ENCODE measurements around the gene VPS8. TPM values are rescaled to one million over a fixed set of nuclear protein-coding genes. Genes with fewer than 3 reads are reported as not detected.

The VPS8 gene
- total and polyA plus RNA-seq, 2 donors (not counting 1 experiment from before 2014, with no cell fraction given): 24.9 to 99.4 TPM

DNA sequence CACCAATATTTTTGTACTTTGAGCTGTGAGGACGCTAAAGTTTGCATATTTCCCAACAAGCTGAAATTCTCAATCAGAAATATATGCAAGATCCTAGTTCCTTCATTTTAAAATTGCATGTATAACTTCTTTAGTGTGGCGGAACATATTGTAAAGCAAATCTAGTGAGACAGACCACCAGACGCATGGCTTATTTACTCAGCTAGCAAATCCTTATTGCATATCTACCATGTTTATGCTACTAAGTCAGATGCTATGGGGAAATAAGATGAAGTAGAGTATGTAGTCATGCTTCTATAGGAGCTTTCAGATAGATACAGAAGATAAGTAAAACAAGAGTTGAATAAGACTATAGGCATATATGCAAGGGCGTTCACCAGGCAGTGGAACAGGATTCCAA is 278.8 kb downstream of the VPS8 start:
- H3K9ac ChIP-seq (ENCODE audit: insufficient read depth, low read length): no peak overlapping the region
- H3K9me3 ChIP-seq (ENCODE audit: control insufficient read depth, insufficient read depth, low read depth, low read length): no peaks in the 10 kb centered on the region
- no peaks in the 10 kb centered on the region for H3K27me3 ChIP-seq (ENCODE audit: control insufficient read depth, insufficient read depth, low read length)
- no peak for DNase-seq (ENCODE audit: low read depth in 2 of 2)
- TF ChIP-seq, protein P1, sequence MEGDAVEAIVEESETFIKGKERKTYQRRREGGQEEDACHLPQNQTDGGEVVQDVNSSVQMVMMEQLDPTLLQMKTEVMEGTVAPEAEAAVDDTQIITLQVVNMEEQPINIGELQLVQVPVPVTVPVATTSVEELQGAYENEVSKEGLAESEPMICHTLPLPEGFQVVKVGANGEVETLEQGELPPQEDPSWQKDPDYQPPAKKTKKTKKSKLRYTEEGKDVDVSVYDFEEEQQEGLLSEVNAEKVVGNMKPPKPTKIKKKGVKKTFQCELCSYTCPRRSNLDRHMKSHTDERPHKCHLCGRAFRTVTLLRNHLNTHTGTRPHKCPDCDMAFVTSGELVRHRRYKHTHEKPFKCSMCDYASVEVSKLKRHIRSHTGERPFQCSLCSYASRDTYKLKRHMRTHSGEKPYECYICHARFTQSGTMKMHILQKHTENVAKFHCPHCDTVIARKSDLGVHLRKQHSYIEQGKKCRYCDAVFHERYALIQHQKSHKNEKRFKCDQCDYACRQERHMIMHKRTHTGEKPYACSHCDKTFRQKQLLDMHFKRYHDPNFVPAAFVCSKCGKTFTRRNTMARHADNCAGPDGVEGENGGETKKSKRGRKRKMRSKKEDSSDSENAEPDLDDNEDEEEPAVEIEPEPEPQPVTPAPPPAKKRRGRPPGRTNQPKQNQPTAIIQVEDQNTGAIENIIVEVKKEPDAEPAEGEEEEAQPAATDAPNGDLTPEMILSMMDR (conservative IDR thresholded peaks at IDR 0.05 in 1 of 2, IDR thresholded peaks at IDR 0.05 in 1 of 2; ENCODE audit: low read depth in 1 of 2, low read length in 2 of 2): no peak
- TF ChIP-seq EZH2 (IDR thresholded peaks at IDR 0.05; ENCODE audit: low read length, missing control alignments): no peak
- H4K20me1 ChIP-seq (ENCODE audit: control insufficient read depth, extremely low read depth, insufficient read depth, low read length): no peaks in the 10 kb centered on the region
- H3K36me3 ChIP-seq (ENCODE audit: control insufficient read depth, insufficient read depth, low read length): no peaks in the 10 kb centered on the region
- no peaks in the 10 kb centered on the region for H3K4me1 ChIP-seq (ENCODE audit: control insufficient read depth, extremely low read depth, insufficient read depth, low read length)
- H3K79me2 ChIP-seq (ENCODE audit: control insufficient read depth, insufficient read depth, low read length): no peaks in the 10 kb centered on the region
- no peak overlapping the region for H2AFZ ChIP-seq (ENCODE audit: low read length)
- no peak overlapping the region for H3K4me2 ChIP-seq (ENCODE audit: extremely low read depth, insufficient read depth, low read length)
- H3K27ac ChIP-seq (ENCODE audit: insufficient read depth, low read length): no peak overlapping the region
- no peak overlapping the region for H3K4me3 ChIP-seq (replicated peaks in 1 of 4; ENCODE audit: control extremely low read depth in 1 of 4, insufficient read depth in 1 of 4, low read depth in 3 of 4, low read length in 4 of 4)

DNA sequence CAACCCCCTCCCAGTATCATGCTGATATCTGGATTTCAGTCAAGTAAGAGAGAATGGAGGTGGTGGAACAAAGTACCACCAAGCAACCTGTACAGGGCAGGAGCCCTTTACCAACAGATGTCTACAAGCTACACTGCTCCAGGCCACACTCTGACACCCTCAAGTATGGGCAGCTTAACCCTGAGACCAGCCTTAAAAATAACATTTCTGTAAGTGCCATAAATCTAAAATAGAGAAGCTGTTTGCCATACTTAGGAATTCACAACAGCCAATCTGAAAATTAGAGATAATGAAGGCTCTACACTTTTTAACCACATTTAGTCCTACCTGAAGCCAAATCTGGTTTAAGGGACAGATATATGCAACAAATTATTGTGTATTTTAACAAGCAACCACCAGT is 281.1 kb downstream of the VPS8 start:
- Histone ChIP-seq H4K20me1 (ENCODE audit: control insufficient read depth, extremely low read depth, insufficient read depth, low read length) (no peaks in the 10 kb centered on the region), H3K79me2 (ENCODE audit: control insufficient read depth, insufficient read depth, low read length) (no peaks in the 10 kb centered on the region), H3K4me2 (ENCODE audit: extremely low read depth, insufficient read depth, low read length) (no peak overlapping the region), H3K27ac (ENCODE audit: insufficient read depth, low read length) (no peak overlapping the region), H3K9ac (ENCODE audit: insufficient read depth, low read length) (no peak overlapping the region), H3K9me3 (ENCODE audit: control insufficient read depth, insufficient read depth, low read depth, low read length) (no peaks in the 10 kb centered on the region), H2AFZ (ENCODE audit: low read length) (no peak overlapping the region), H3K4me1 (ENCODE audit: control insufficient read depth, extremely low read depth, insufficient read depth, low read length) (no peaks in the 10 kb centered on the region), H3K4me3 (replicated peaks in 1 of 4; ENCODE audit: control extremely low read depth in 1 of 4, insufficient read depth in 1 of 4, low read depth in 3 of 4, low read length in 4 of 4) (no peak overlapping the region), H3K36me3 (ENCODE audit: control insufficient read depth, insufficient read depth, low read length) (no peaks in the 10 kb centered on the region), H3K27me3 (ENCODE audit: control insufficient read depth, insufficient read depth, low read length) (no peaks in the 10 kb centered on the region)
- DNase-seq (ENCODE audit: low read depth in 2 of 2): no peak
- TF ChIP-seq, protein P1 (conservative IDR thresholded peaks at IDR 0.05 in 1 of 2, IDR thresholded peaks at IDR 0.05 in 1 of 2; ENCODE audit: low read depth in 1 of 2, low read length in 2 of 2): no peak
- TF ChIP-seq EZH2 (IDR thresholded peaks at IDR 0.05; ENCODE audit: low read length, missing control alignments): no peak

DNA sequence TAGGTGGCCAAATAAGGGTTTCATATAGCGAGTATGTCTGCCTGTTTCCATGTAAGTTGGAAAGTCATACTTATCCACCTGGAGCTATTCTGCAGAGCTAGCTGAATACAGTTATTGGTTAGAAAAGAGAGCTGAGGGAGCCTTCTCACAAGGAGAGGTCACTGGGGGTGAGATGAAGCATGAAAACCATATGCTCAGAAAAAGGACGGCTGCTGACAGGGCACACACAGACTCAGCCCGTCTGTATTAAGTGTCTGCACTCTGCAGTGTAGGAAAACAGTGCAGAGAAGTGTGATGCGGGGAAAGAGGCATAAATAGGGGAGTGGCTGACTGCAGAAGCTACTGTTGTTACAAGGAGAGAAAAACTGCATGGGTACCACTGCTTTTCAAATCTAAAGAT is 282.7 kb downstream of the VPS8 start:
- no peak for TF ChIP-seq EZH2 (IDR thresholded peaks at IDR 0.05; ENCODE audit: low read length, missing control alignments)
- TF ChIP-seq, protein P1 (conservative IDR thresholded peaks at IDR 0.05 in 1 of 2, IDR thresholded peaks at IDR 0.05 in 1 of 2; ENCODE audit: low read depth in 1 of 2, low read length in 2 of 2): no peak
- Histone ChIP-seq H3K9me3 (ENCODE audit: control insufficient read depth, insufficient read depth, low read depth, low read length) (no peaks in the 10 kb centered on the region), H3K79me2 (ENCODE audit: control insufficient read depth, insufficient read depth, low read length) (no peaks in the 10 kb centered on the region), H3K36me3 (ENCODE audit: control insufficient read depth, insufficient read depth, low read length) (no peaks in the 10 kb centered on the region), H3K4me3 (replicated peaks in 1 of 4; ENCODE audit: control extremely low read depth in 1 of 4, insufficient read depth in 1 of 4, low read depth in 3 of 4, low read length in 4 of 4) (no peak overlapping the region), H2AFZ (ENCODE audit: low read length) (no peak overlapping the region), H4K20me1 (ENCODE audit: control insufficient read depth, extremely low read depth, insufficient read depth, low read length) (no peaks in the 10 kb centered on the region), H3K4me1 (ENCODE audit: control insufficient read depth, extremely low read depth, insufficient read depth, low read length) (no peaks in the 10 kb centered on the region), H3K9ac (ENCODE audit: insufficient read depth, low read length) (no peak overlapping the region), H3K27ac (ENCODE audit: insufficient read depth, low read length) (no peak overlapping the region), H3K27me3 (ENCODE audit: control insufficient read depth, insufficient read depth, low read length) (no peaks in the 10 kb centered on the region), H3K4me2 (ENCODE audit: extremely low read depth, insufficient read depth, low read length) (no peak overlapping the region)
- peak in 1 of 2 donors; percentile 15 for DNase-seq (ENCODE audit: low read depth in 2 of 2)

Other genes starting within 250 kb of the VPS8 start
- 16.7 and 21.5 TPM in 2 replicates for gene MAGEF1, start 100.1 kb upstream of the VPS8 start, total RNA-seq
- gene MAGEF1, start 100.1 kb upstream of the VPS8 start, polyA plus RNA-seq: 21.0 and 22.6 TPM in 2 replicates